Measurements from ENCODE around the gene CHRM2.

- no peak for TF ChIP-seq CBX8 (IDR thresholded peaks at IDR 0.05; ENCODE audit: borderline replicate concordance, extremely low read depth, low read depth, low read length, poor library complexity, severe bottlenecking)
- TF ChIP-seq CTCF (IDR thresholded peaks at IDR 0.05 in 2 of 3, conservative IDR thresholded peaks at IDR 0.05 in 1 of 3; ENCODE audit: insufficient read depth in 2 of 3, low read depth in 1 of 3, low read length in 3 of 3) = no peak
- no peak for TF ChIP-seq USF1 (CRISPR knock-in tag; IDR thresholded peaks at IDR 0.05)
- no peak for TF ChIP-seq TSC22D4 (tag; IDR thresholded peaks at IDR 0.05)
- TF ChIP-seq, protein P1, sequence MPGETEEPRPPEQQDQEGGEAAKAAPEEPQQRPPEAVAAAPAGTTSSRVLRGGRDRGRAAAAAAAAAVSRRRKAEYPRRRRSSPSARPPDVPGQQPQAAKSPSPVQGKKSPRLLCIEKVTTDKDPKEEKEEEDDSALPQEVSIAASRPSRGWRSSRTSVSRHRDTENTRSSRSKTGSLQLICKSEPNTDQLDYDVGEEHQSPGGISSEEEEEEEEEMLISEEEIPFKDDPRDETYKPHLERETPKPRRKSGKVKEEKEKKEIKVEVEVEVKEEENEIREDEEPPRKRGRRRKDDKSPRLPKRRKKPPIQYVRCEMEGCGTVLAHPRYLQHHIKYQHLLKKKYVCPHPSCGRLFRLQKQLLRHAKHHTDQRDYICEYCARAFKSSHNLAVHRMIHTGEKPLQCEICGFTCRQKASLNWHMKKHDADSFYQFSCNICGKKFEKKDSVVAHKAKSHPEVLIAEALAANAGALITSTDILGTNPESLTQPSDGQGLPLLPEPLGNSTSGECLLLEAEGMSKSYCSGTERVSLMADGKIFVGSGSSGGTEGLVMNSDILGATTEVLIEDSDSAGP (CRISPR knock-in tag; IDR thresholded peaks at IDR 0.05) = no peak
- TF ChIP-seq JUN (IDR thresholded peaks at IDR 0.05; ENCODE audit: borderline replicate concordance, low read depth, low read length) = no peak
- no peak for TF ChIP-seq JUN (CRISPR knock-in tag; IDR thresholded peaks at IDR 0.05; ENCODE audit: borderline replicate concordance)
- TF ChIP-seq REST (IDR thresholded peaks at IDR 0.05; ENCODE audit: borderline replicate concordance) = no peak
- TF ChIP-seq REST (CRISPR knock-in tag; IDR thresholded peaks at IDR 0.05; ENCODE audit: low read depth) = no peak
- TF ChIP-seq PBX2 (CRISPR knock-in tag; IDR thresholded peaks at IDR 0.05; ENCODE audit: low read depth) = no peak
- TF ChIP-seq PBX2 (tag; conservative IDR thresholded peaks at IDR 0.05; ENCODE audit: low read depth) = no peak
Measured at GRCh38 chr7:137015015-137015414, 146.6 kb downstream of the CHRM2 start.

Measured in K562 (cell line).